Astrocyte (in vitro differentiated cells and primary cell): ENCODE results near the gene FYN. TPM values are rescaled to one million over a fixed set of nuclear protein-coding genes. Genes with fewer than 3 reads are reported as not detected.
A peak's percentile ranks its signal among the peaks of the same experiment; 100 is the strongest.
"Not testable (repeated sequence)": the region's sequence is repeated elsewhere in the genome, so short reads cannot be mapped to it uniquely, and the experiment has no call there.

Experiments
- DNase-seq: peaks from one replicate; pipeline ENCODE4 v3.0.0-alpha.2; 2010; ENCODE audit warnings: low read depth
- FAIRE-seq: peaks from 2 replicates; lab custom pipeline; 2011; peaks lifted over from hg19 to GRCh38; lab: Jason Lieb, UNC
- H2AFZ ChIP-seq: 2 replicates; pipeline ENCODE4 v1.6.0; 2012; ENCODE audit warnings: low read depth, low read length, inconsistent platforms
- H3K27ac ChIP-seq: 2 replicates; pipeline ENCODE4 v1.5.1; 2011; ENCODE audit warnings: low read depth, low read length, inconsistent platforms
- H3K27me3 ChIP-seq: 2 replicates; pipeline ENCODE4 v1.6.0; 2011; ENCODE audit warnings: low read length, inconsistent platforms; ENCODE audit not compliant: insufficient read depth
- H3K36me3 ChIP-seq: 2 replicates; pipeline ENCODE4 v1.5.1; 2011; ENCODE audit warnings: low read length, inconsistent platforms; ENCODE audit not compliant: insufficient read depth
- H3K4me1 ChIP-seq: 2 replicates; pipeline ENCODE4 v1.5.1; 2011; ENCODE audit warnings: low read length, inconsistent platforms; ENCODE audit not compliant: insufficient read depth
- H3K4me2 ChIP-seq: 2 replicates; pipeline ENCODE4 v1.6.0; 2012; ENCODE audit warnings: low read length, inconsistent platforms
- H3K4me3 ChIP-seq: 2 replicates; pipeline ENCODE4 v1.5.1; 2011; ENCODE audit warnings: low read depth, mild to moderate bottlenecking, low read length, inconsistent platforms; ENCODE audit not compliant: insufficient read depth
- H3K79me2 ChIP-seq: 2 replicates; pipeline ENCODE4 v1.6.0; 2012; ENCODE audit warnings: mild to moderate bottlenecking, low read length, inconsistent platforms; ENCODE audit not compliant: insufficient read depth
- H3K9ac ChIP-seq: 2 replicates; pipeline ENCODE4 v1.6.0; 2012; ENCODE audit warnings: mild to moderate bottlenecking, low read length, inconsistent platforms
- H3K9me3 ChIP-seq: 2 replicates; pipeline ENCODE4 v1.5.1; 2012; ENCODE audit warnings: low read depth, mild to moderate bottlenecking, low read length, inconsistent platforms; ENCODE audit not compliant: insufficient read depth
- H4K20me1 ChIP-seq: 2 replicates; pipeline ENCODE4 v1.6.0; 2012; ENCODE audit warnings: low read length, inconsistent platforms; ENCODE audit not compliant: insufficient read depth
- H3K27ac Mint-ChIP-seq: one replicate; pipeline ENCODE4 v1.8.0; 2021; ENCODE audit warnings: mild to moderate bottlenecking, mixed read lengths; ENCODE audit not compliant: unreplicated experiment
- H3K27me3 Mint-ChIP-seq: one replicate; pipeline ENCODE4 v1.8.0; 2021; ENCODE audit warnings: low read depth, mixed read lengths; ENCODE audit not compliant: unreplicated experiment
- H3K36me3 Mint-ChIP-seq: one replicate; pipeline ENCODE4 v1.8.0; 2021; ENCODE audit warnings: low read depth, mixed read lengths; ENCODE audit not compliant: unreplicated experiment
- H3K4me1 Mint-ChIP-seq: one replicate; pipeline ENCODE4 v1.8.0; 2021; ENCODE audit warnings: low read depth, mixed read lengths; ENCODE audit not compliant: unreplicated experiment
- H3K4me3 Mint-ChIP-seq: one replicate; pipeline ENCODE4 v1.8.0; 2021; ENCODE audit warnings: mild to moderate bottlenecking, moderate library complexity, mixed read lengths; ENCODE audit not compliant: unreplicated experiment
- H3K9me3 Mint-ChIP-seq: one replicate; pipeline ENCODE4 v1.8.0; 2021; ENCODE audit warnings: mild to moderate bottlenecking, mixed read lengths; ENCODE audit not compliant: unreplicated experiment
- CTCF ChIP-seq: IDR thresholded peaks from 2 replicates; pipeline ENCODE4 v1.5.1; 2011; ENCODE audit warnings: low read depth, mild to moderate bottlenecking, inconsistent platforms, low read length, moderate library complexity; ENCODE audit not compliant: insufficient read depth
- EZH2 ChIP-seq: IDR thresholded peaks from 2 replicates; pipeline ENCODE4 v1.6.1; 2012; ENCODE audit warnings: mild to moderate bottlenecking, low read length, inconsistent platforms; ENCODE audit not compliant: insufficient read depth
- total RNA-seq: library from RNA; stranded (reverse); gene quantifications from 2 replicates; pipeline ENCODE4 v1.2.1, GENCODE V29; 2021

The FYN gene
- total RNA-seq, 1 donor from 2014 or later = 167 TPM

DNA sequence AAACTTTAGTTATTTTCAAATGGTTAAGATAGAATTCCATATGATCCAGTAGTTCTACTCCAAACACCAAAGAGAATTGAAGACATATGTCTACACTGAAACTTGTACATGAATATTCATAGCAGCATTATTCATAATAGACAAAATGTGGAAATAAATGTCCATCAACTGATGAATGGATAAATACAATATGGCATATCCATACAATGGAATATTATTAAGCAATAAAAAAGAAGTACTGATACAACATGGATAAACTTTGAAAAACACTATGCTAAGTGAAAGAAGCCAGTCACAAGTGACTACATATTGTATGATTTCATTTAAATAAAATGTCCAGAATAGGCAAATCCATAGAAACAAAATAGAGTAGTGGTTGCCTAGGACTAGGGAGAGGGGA, 234.0 kb downstream of the FYN start:
- no peaks in the 10 kb centered on the region for H3K4me1 ChIP-seq
- H3K27ac Mint-ChIP-seq = no peak overlapping the region
- FAIRE-seq = peak; percentile 5
- H3K36me3 ChIP-seq = no peaks in the 10 kb centered on the region
- H3K4me1 Mint-ChIP-seq = no peaks in the 10 kb centered on the region
- H3K4me3 Mint-ChIP-seq = no peak overlapping the region
- no peaks in the 10 kb centered on the region for H3K27me3 ChIP-seq
- no peaks in the 10 kb centered on the region for H3K79me2 ChIP-seq
- H2AFZ ChIP-seq = no peak overlapping the region
- DNase-seq = no peak
- no peak overlapping the region for H3K4me2 ChIP-seq
- H3K27me3 Mint-ChIP-seq = no peaks in the 10 kb centered on the region
- peaks cover 8% of the 10 kb centered on the region for H3K9me3 Mint-ChIP-seq
- H3K9me3 ChIP-seq = no peaks in the 10 kb centered on the region
- no peaks in the 10 kb centered on the region for H4K20me1 ChIP-seq
- H3K36me3 Mint-ChIP-seq = peaks cover under 1% of the 10 kb centered on the region
- H3K9ac ChIP-seq = no peak overlapping the region
- TF ChIP-seq EZH2 (no peak), CTCF (no peak)
- no peak overlapping the region for H3K4me3 ChIP-seq
- no peak overlapping the region for H3K27ac ChIP-seq

DNA sequence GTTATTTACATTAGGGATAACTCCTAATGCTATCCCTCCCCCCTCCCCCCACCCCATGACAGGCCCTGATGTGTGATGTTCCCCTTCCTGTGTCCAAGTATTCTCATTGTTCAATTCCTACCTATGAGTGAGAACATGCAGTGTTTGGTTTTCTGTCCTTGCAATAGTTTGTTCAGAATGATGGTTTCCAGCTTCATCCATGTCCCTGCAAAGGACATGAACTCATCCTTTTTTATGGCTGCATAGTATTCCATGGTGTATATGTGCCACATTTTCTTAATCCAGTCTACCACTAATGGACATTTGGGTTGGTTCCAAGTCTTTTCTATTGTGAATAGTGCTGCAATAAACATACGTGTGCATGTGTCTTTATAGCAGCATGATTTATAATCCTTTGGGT, 238.3 kb downstream of the FYN start:
- H3K9me3 Mint-ChIP-seq = peaks cover 11% of the 10 kb centered on the region
- FAIRE-seq = not testable (repeated sequence)

DNA sequence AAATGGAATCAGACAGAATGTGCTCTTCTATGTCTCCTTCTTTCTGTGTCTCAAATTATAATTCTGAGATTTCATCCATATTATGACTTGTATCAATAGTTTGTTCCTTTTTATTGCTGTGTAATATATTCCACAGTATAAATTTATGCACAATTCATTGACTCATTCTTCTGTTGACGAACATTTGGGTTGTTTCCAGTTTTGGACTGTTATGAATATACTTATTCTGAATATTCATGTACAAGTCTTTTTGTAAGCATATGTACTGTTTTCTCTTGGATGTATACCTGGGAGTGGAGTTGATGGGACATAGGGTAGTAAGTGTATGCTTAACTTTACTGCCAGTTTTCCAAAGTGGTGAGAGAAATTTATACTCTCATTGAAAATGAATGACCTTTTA, 239.4 kb downstream of the FYN start:
- no peak overlapping the region for H3K27ac ChIP-seq
- H3K4me2 ChIP-seq = no peak overlapping the region
- H3K9me3 ChIP-seq = no peaks in the 10 kb centered on the region
- TF ChIP-seq CTCF = no peak
- no peak for TF ChIP-seq EZH2
- no peaks in the 10 kb centered on the region for H4K20me1 ChIP-seq
- no peak overlapping the region for H3K9ac ChIP-seq
- H3K27me3 ChIP-seq = no peaks in the 10 kb centered on the region
- no peak overlapping the region for H2AFZ ChIP-seq
- no peaks in the 10 kb centered on the region for H3K4me1 Mint-ChIP-seq
- peaks cover 2% of the 10 kb centered on the region for H3K36me3 Mint-ChIP-seq
- H3K27ac Mint-ChIP-seq = no peak overlapping the region
- peaks cover 11% of the 10 kb centered on the region for H3K27me3 Mint-ChIP-seq
- H3K4me3 ChIP-seq = no peak overlapping the region
- H3K4me1 ChIP-seq = no peaks in the 10 kb centered on the region
- peaks cover 11% of the 10 kb centered on the region for H3K9me3 Mint-ChIP-seq
- no peak for DNase-seq
- H3K4me3 Mint-ChIP-seq = no peak overlapping the region
- no peaks in the 10 kb centered on the region for H3K36me3 ChIP-seq
- no peaks in the 10 kb centered on the region for H3K79me2 ChIP-seq
- FAIRE-seq = no peak

More for the DNA sequence above, 238.3 kb downstream of the FYN start:
- H3K4me2 ChIP-seq, H3K9ac ChIP-seq, H3K27ac ChIP-seq, H3K27ac Mint-ChIP-seq, H3K79me2 ChIP-seq, H3K4me3 ChIP-seq, H3K36me3 ChIP-seq, H3K27me3 Mint-ChIP-seq, H3K4me1 ChIP-seq, H3K4me3 Mint-ChIP-seq, H2AFZ ChIP-seq, H4K20me1 ChIP-seq, H3K27me3 ChIP-seq, H3K9me3 ChIP-seq, H3K36me3 Mint-ChIP-seq, DNase-seq, H3K4me1 Mint-ChIP-seq: not testable (repeated sequence)
